Calu3 (cell line): Measurements from ENCODE around the gene STK36. TPM values are rescaled to one million over a fixed set of nuclear protein-coding genes. Genes with fewer than 3 reads are reported as not detected.

Experiments used
- BruUV-seq: library from RNA; stranded (reverse); fragments of 400-500 nt; replicated peaks from 2 replicates; lab custom pipeline; 2021; lab: Mats Ljungman, UMichigan
- CTCF ChIA-PET: fragments of 300-600 bp; sonication (Branson Sonifier 250); formaldehyde crosslinking; loops from one replicate; lab custom pipeline; 2022; ENCODE audit warnings: antibody characterized with exemption; lab: Charles Lee
- DNase-seq: peaks from one replicate; pipeline ENCODE4 v3.0.0; 2022
- H3K27ac Mint-ChIP-seq: one replicate; pipeline ENCODE4 v1.8.0; 2022; ENCODE audit warnings: mixed read lengths; ENCODE audit not compliant: unreplicated experiment
- H3K27me3 Mint-ChIP-seq: one replicate; pipeline ENCODE4 v1.8.0; 2022; ENCODE audit warnings: mixed read lengths; ENCODE audit not compliant: unreplicated experiment
- H3K36me3 Mint-ChIP-seq: one replicate; pipeline ENCODE4 v1.8.0; 2022; ENCODE audit warnings: mild to moderate bottlenecking, moderate library complexity, mixed read lengths; ENCODE audit not compliant: insufficient read depth, unreplicated experiment
- H3K4me1 Mint-ChIP-seq: one replicate; pipeline ENCODE4 v1.8.0; 2022; ENCODE audit warnings: mild to moderate bottlenecking, low read depth, mixed read lengths; ENCODE audit not compliant: unreplicated experiment
- H3K4me3 Mint-ChIP-seq: one replicate; pipeline ENCODE4 v1.8.0; 2022; ENCODE audit warnings: mild to moderate bottlenecking, low read depth, moderate library complexity, mixed read lengths; ENCODE audit not compliant: unreplicated experiment
- H3K9me3 Mint-ChIP-seq: one replicate; pipeline ENCODE4 v1.8.0; 2022; ENCODE audit warnings: low read depth, mixed read lengths; ENCODE audit not compliant: unreplicated experiment
- intact Hi-C: fragments of 100-400 bp; cut with micrococcal nuclease; formaldehyde crosslinking; loops from one replicate; pipeline ENCODE4 v1.10.0; 2022; ENCODE audit not compliant: unreplicated experiment
- total RNA-seq: library from RNA; stranded (reverse); gene quantifications from 2 replicates; pipeline ENCODE4 v1.2.3, GENCODE V29; 2022
- TF ChIP-seq, protein P1 (sequence below): fragments of 200-600 bp; IDR thresholded peaks from one replicate; pipeline ENCODE4 v1.8.0; 2022; ENCODE audit warnings: antibody characterized with exemption; ENCODE audit not compliant: unreplicated experiment

The STK36 gene
- total RNA-seq, 1 experiment from 2014 or later, result 42.4 TPM

DNA sequence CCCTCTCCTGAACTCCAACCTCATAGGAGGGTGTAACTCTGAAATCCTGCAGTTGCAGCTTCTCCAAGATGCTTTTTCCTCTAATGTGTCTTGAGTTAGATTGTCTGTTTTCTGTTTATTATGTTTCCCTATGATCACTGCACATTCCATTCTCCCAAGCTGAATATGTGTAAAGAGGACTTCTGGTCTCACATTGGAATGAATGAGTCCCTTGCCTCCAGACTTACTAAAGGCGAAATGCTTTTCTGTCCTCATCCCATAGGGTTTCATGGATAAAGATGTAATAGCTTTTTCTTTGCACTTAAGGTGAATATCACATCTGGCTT lies 74.5 kb downstream of the STK36 start:
- CTCF ChIA-PET, result interaction anchor here (0.6 to 2.0 kb wide), 2 partner anchors 15 to 47 kb away, joined by 4 to 7 read pairs; no protein-coding TSS in a partner anchor
- BruUV-seq, result no TSS peak
- peaks cover 43% of the 10 kb centered on the region for H3K36me3 Mint-ChIP-seq
- DNase-seq, result no peak
- H3K27me3 Mint-ChIP-seq, result no peaks in the 10 kb centered on the region
- no peaks in the 10 kb centered on the region for H3K9me3 Mint-ChIP-seq
- H3K4me1 Mint-ChIP-seq, result peaks cover 18% of the 10 kb centered on the region
- TF ChIP-seq, protein P1, sequence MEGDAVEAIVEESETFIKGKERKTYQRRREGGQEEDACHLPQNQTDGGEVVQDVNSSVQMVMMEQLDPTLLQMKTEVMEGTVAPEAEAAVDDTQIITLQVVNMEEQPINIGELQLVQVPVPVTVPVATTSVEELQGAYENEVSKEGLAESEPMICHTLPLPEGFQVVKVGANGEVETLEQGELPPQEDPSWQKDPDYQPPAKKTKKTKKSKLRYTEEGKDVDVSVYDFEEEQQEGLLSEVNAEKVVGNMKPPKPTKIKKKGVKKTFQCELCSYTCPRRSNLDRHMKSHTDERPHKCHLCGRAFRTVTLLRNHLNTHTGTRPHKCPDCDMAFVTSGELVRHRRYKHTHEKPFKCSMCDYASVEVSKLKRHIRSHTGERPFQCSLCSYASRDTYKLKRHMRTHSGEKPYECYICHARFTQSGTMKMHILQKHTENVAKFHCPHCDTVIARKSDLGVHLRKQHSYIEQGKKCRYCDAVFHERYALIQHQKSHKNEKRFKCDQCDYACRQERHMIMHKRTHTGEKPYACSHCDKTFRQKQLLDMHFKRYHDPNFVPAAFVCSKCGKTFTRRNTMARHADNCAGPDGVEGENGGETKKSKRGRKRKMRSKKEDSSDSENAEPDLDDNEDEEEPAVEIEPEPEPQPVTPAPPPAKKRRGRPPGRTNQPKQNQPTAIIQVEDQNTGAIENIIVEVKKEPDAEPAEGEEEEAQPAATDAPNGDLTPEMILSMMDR, result no peak
- no peak overlapping the region for H3K4me3 Mint-ChIP-seq
- intact Hi-C loops, result no loop called here
- peak overlapping the region; percentile 79 for H3K27ac Mint-ChIP-seq

DNA sequence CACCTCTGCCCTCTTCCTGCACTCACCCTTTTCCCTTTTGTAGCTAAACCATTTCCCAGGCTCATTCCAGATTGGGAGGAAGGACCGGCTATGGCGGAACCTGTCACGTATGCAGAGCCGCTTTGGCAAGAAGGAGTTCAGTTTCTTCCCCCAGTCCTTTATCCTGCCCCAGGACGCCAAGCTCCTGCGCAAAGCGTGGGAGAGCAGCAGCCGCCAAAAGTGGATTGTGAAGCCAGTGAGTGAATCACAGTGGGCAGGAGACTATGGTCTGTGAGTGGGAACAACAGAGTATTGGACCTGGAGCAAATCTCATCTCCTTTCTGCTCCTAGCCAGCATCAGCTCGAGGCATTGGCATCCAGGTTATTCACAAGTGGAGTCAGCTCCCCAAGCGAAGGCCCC lies 75.1 kb downstream of the STK36 start:
- Mint-ChIP-seq H3K27ac (no peak overlapping the region), H3K27me3 (no peaks in the 10 kb centered on the region), H3K9me3 (no peaks in the 10 kb centered on the region), H3K36me3 (peaks cover 49% of the 10 kb centered on the region), H3K4me3 (no peak overlapping the region), H3K4me1 (peaks cover 18% of the 10 kb centered on the region)
- no peak for DNase-seq
- TF ChIP-seq, protein P1, result no peak
- no TSS peak for BruUV-seq
- intact Hi-C loops, result no loop called here
- CTCF ChIA-PET, result interaction anchor here (2.0 kb wide), 1 partner anchor 15 kb away, joined by 7 read pairs; no protein-coding TSS in a partner anchor

DNA sequence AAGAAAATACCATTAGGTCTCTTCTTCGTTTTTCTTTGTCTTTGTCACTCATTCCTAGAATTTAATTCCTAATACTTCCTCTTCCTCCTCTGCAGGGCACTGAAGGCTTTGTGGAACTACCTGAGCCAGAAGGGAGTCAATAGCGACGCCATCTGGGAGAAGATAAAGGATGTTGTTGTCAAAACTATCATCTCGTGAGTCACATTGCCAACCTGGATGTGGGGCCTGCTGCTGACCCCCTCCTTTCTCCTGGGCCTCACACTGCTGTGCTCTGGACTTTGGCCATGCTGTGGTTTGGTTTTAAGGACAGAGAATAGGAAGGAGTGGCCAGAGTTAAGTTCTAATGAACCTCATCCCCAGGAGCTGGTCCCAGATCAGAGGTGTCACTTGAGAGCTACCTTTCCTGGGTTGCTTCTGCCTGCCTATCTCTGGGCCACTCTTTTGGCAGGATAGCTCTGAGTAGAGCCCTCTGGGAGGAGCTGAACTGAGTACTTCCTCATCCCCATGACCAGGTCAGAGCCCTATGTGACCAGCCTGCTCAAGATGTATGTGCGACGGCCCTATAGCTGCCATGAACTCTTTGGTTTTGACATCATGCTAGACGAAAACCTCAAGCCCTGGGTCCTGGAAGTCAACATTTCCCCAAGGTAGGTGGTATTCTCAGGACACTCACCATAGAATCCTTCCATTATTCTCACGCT lies 77.0 kb downstream of the STK36 start:
- H3K4me3 Mint-ChIP-seq, result no peak overlapping the region
- no peaks in the 10 kb centered on the region for H3K9me3 Mint-ChIP-seq
- TF ChIP-seq, protein P1, result no peak
- peaks cover 48% of the 10 kb centered on the region for H3K36me3 Mint-ChIP-seq
- H3K27ac Mint-ChIP-seq, result no peak overlapping the region
- no peaks in the 10 kb centered on the region for H3K27me3 Mint-ChIP-seq
- no peak for DNase-seq
- CTCF ChIA-PET, result interaction anchor here (0.6 kb wide), 1 partner anchor 12 kb away, joined by 4 read pairs; no protein-coding TSS in a partner anchor
- BruUV-seq, result no TSS peak
- intact Hi-C loops, result no loop called here
- H3K4me1 Mint-ChIP-seq, result peaks cover 18% of the 10 kb centered on the region

Other genes with a start within 250 kb of the STK36 start
- 18.5 and 27.5 TPM in 2 replicates for gene USP37, start 103.7 kb upstream of the STK36 start, total RNA-seq
- 54.0 and 54.2 TPM in 2 replicates for gene CNOT9, start 103.2 kb upstream of the STK36 start, total RNA-seq
- gene PLCD4, start 64.2 kb upstream of the STK36 start, total RNA-seq, result 0.38 and 0.95 TPM in 2 replicates
- 42.8 and 43.3 TPM in 2 replicates for gene ZNF142, start 12.5 kb upstream of the STK36 start, total RNA-seq
- 57.9 and 61.7 TPM in 2 replicates for gene BCS1L, start 12.4 kb upstream of the STK36 start, total RNA-seq
- 32.1 and 36.9 TPM in 2 replicates for gene RNF25, start 84 bp upstream of the STK36 start, total RNA-seq
- gene TTLL4, start 38.7 kb downstream of the STK36 start, total RNA-seq, result 67.3 and 75.5 TPM in 2 replicates
- 11.8 and 12.2 TPM in 2 replicates for gene CYP27A1, start 110.1 kb downstream of the STK36 start, total RNA-seq
- gene PRKAG3, start 159.7 kb downstream of the STK36 start, total RNA-seq, result not detected in 2 replicates
- not detected in 2 replicates for gene WNT6, start 187.7 kb downstream of the STK36 start, total RNA-seq
- 2.4 and 3.4 TPM in 2 replicates for gene WNT10A, start 208.8 kb downstream of the STK36 start, total RNA-seq